NCI-H345 treated with DMSO at 0.1 percent for 48 hours (cell line): ENCODE data around the gene SLC45A1.

Experiments used
- DNase-seq: peaks from one replicate; lab custom pipeline; 2025; ENCODE audit not compliant: unreplicated experiment; lab: John Stamatoyannopoulos, UW

The SLC45A1 gene

GRCh38 chr1:8382608-8383505 is 64.9 kb downstream of the SLC45A1 start:
- DNase-seq = no peak

DNA sequence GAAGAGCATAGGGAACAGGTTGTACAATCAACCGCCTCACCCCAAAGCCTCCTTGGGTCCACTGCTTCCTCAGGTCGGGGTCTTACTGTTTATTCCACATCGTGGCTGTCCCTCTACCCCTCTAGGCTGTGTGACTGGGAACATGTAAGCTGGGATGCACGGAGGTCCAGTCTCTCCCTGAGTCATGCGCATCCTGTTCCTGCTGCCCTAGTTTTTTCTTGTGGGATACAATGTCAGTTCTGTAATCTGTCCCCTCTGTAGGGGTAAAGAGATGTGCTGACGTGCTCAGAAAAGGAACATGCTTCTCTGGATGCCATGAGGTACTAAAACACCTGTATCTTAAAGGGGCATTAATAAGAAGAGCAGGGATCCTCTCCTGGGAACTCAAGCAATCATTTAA is 66.2 kb downstream of the SLC45A1 start:
- no peak for DNase-seq

- DNase-seq = no peak
Observed at GRCh38 chr1:8384577-8384976, 66.7 kb downstream of the SLC45A1 start.

DNA sequence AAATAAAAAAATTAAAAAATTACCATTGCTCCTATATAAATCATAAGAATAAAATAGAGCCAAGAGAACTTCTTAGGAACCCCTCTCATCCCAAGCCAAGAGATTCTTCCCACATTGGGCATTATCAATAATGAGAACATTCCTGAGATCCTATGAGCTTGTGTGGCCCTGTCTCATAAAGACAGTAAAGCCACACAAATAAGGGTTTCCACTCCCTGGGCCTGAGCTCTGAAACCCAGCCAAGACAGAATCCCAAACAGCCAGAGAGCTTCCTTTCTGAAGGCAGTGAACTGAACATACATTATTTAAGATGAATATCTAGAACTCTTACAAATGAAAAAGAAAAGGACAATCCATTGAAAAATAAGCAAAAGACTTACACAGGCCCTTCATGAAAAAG is 68.3 kb downstream of the SLC45A1 start:
- DNase-seq = no peak

- DNase-seq = no peak
Observed at GRCh38 chr1:8388732-8389562, 71.0 kb downstream of the SLC45A1 start.

GRCh38 chr1:8389958-8390535 is 72.1 kb downstream of the SLC45A1 start:
- no peak for DNase-seq

DNA sequence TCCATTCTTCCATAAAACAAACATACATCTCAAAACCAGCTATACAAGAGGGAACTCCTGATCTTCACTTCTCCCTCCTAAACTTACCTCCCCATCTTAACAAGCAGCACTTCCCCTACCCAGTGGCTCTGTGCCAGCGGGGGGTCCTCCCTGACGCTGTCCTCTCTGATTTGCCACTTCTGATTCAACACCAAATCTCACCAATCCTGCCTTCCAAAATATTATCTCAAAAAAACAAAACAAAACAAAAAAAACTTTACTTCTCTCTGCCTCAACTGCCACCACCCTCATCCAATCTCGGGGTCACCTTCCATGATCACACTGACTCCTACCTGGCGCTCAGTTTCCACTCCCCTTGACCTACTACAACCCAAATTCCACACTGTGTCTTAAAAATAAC is 72.8 kb downstream of the SLC45A1 start:
- no peak for DNase-seq

- no peak for DNase-seq
Observed at GRCh38 chr1:8392522-8392921, 74.6 kb downstream of the SLC45A1 start.
